GM13976 (cell line): ENCODE data around the gene EEF2K.

Experiments
- DNase-seq: peaks from one replicate; pipeline ENCODE4 v3.0.0; 2012; ENCODE audit warnings: low spot score
- in situ Hi-C: fragments of 300-500 bp; cut with MboI; formaldehyde crosslinking; loops from one replicate; pipeline ENCODE4 v1.12.0; 2022; ENCODE audit warnings: low sequenced_read_pairs, mixed read lengths, inconsistent platforms; ENCODE audit not compliant: unreplicated experiment
- TF ChIP-seq, protein P1 (sequence below): IDR thresholded peaks from 2 replicates; pipeline ENCODE4 v1.5.1; 2012; ENCODE audit warnings: borderline replicate concordance, mild to moderate bottlenecking; ENCODE audit not compliant: insufficient read depth; ENCODE audit errors: extremely low read depth, missing control alignments, control extremely low read depth

The EEF2K gene

DNA sequence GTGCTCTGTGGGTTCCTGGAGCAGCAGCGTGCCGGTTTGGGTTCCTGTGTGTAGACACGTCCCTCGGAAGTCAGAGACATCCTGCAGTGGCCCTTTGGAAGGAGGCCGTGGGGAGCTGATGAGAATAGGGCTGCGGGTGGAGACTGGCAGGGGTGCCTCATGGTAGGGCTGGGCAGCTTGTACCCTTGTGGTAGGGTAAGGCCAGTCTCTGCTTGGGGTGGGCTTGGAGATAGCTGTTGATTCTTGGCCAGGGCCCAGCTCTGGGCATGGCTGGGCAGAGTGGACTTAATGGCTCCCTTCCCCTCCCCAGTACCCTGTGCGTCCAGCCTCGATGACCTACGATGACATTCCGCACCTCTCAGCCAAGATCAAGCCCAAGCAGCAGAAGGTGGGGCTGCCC is 101.8 kb downstream of the EEF2K start:
- no peak for DNase-seq
- in situ Hi-C loops = no loop called here
- TF ChIP-seq, protein P1, sequence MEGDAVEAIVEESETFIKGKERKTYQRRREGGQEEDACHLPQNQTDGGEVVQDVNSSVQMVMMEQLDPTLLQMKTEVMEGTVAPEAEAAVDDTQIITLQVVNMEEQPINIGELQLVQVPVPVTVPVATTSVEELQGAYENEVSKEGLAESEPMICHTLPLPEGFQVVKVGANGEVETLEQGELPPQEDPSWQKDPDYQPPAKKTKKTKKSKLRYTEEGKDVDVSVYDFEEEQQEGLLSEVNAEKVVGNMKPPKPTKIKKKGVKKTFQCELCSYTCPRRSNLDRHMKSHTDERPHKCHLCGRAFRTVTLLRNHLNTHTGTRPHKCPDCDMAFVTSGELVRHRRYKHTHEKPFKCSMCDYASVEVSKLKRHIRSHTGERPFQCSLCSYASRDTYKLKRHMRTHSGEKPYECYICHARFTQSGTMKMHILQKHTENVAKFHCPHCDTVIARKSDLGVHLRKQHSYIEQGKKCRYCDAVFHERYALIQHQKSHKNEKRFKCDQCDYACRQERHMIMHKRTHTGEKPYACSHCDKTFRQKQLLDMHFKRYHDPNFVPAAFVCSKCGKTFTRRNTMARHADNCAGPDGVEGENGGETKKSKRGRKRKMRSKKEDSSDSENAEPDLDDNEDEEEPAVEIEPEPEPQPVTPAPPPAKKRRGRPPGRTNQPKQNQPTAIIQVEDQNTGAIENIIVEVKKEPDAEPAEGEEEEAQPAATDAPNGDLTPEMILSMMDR = no peak

DNA sequence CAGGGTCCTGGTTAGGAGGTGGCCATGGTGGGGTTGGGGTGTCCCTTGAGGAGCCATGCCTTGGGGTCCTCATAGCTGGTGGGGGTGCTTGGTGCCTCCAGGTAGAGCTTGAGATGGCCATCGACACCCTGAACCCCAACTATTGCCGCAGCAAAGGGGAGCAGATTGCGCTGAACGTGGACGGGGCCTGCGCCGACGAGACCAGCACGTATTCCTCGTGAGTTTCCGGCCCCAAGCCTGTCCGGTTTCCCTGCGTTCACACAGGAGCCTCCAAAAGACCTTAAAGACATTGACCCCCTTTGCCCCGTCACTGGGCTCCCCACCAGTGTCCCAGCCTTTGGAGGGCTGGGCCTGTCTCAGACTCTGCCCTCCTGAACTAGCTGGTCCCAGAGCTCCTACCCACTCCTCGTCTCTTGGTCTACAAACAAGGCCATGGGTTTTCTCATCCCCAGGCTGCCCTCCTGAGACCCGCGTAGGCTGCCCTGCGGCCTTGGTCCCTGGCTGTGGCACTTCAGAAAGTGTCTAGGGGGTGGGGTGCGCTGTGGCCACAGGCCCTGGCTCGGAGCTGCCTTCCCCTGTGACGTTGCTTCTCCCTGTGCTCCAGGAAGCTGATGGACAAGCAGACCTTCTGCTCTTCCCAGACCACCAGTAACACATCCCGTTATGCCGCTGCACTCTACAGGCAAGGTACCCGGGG is 102.9 kb downstream of the EEF2K start:
- in situ Hi-C loops = no loop called here

DNA sequence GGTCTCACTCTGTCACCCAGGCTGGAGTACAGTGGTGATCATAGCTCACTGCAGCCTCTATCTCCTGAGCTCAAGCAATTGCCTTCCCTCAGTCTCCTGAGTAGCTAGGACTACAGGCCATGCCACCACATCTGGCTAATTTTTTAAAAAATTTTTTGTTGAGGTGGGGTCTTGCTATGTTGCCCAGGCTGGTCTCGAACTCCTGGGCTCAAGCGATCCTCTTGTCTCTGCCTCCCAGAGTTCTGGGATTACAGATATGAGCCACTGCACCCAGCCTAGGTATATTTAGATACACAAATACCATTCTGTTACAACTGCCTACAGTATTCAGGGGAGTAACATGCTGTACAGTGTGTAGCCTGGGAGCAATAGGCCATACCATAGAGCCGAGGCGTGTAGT is 105.4 kb downstream of the EEF2K start:
- no peak for DNase-seq
- in situ Hi-C loops = no loop called here
- TF ChIP-seq, protein P1 = no peak

More for the DNA sequence above, 102.9 kb downstream of the EEF2K start:
- DNase-seq = no peak
- TF ChIP-seq, protein P1 = no peak

DNA sequence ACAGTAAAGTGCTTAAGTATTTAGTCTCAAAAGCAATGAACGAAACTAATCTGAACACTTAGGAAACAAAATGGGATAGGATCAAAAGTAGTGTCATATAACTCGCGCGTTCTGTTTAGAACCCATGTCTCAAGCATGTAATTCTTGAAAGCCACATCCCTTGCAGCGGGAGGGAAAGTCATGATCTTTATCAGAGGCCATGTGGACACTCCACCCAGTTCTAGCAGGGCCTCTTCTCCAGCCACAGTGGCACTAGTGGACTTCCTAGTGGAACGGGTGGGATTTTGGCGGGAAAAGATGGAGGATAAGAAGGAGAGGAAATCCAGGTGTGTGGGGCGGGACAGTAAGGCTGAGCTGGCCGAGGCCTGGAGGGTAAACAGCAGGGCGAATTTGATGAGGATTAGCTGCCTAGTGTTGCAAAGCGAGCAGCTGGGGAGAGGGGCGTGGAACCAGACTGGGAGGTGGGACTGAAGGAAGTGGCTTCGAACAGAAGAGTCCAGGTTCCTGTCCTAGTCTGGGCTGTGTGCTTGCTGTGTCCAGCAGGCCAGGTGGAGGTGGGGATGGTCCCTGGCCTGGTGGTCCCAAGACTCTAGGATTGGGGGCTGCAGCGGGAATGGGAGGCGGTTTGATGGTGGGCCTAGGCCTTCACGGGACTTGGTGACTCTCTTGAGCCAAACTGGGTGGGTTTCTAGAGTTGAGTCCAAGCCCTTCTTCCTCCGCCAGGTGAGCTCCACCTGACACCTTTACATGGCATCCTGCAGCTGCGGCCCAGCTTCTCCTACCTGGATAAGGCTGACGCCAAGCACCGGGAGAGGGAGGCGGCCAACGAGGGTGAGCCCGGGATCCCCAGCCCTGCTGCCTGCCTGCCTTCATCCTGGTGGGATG is 107.1 kb downstream of the EEF2K start:
- TF ChIP-seq, protein P1 = no peak
- DNase-seq = no peak
- in situ Hi-C loops = no loop called here

DNA sequence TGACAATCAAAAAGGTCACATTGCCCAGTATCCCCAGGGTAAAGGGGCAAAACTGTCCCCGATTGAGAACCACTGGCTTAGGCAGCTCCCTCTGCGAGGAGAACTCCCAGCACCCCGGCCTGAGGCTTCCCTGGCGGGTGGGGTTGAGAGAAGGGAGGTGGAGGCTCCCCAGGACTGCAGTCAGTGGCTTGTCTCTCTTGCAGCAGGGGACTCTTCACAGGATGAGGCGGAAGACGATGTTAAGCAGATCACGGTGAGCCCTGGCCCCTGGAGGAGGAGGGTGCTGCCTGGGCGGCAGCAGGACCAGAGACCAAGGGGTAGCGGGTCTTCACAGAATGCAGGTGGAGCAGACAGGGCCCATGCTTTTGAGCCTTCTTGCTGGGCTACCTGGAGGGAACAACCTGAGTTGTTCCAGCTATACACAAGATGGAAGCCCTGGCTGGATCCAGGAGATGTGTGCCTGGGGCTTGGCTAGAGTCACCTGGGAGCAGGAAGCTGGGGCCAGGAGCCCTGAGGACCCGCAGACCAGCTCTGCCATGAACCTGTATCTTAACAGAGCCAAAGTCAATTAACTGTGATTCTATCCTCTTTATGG is 107.9 kb downstream of the EEF2K start:
- TF ChIP-seq, protein P1 = no peak
- DNase-seq = no peak
- in situ Hi-C loops = no loop called here
